Ureter (tissue), 1 donor: ENCODE measurements around the gene LANCL3. TPM values are rescaled to one million over a fixed set of nuclear protein-coding genes. Genes with fewer than 3 reads are reported as not detected.
"Not testable (repeated sequence)": the region's sequence is repeated elsewhere in the genome, so short reads cannot be mapped to it uniquely, and the experiment has no call there.

Experiments used
- DNase-seq: peaks from one replicate; pipeline ENCODE4 v3.0.0-alpha.2; 2020; ENCODE audit warnings: low spot score
- total RNA-seq: library from RNA; stranded (reverse); gene quantifications from one replicate; pipeline ENCODE4 v1.2.4, GENCODE V29; 2023
- donor health status: DM: yes; HTN: yes; CAD: no.

Gene LANCL3
- total RNA-seq, 1 donor from 2014 or later: 1.9 TPM

DNA sequence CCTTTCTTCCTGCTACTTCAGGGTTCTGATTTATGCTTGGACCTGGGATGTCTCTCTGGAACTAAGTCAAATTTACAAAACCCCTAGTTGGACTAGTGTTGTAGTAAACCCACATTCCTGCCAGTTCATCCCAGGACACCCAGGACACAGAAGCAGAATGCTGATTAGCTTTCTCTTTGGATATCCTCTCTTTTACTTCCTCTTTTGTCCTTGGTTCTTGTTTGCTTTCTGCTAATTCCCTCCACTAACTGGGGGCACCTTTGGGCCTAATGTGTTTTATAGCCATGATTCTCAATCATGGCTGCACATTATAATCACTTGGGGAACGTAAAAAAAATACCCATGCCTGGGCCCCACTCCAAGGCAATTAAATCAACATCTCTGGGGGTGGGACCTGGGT is 42.5 kb downstream of the LANCL3 start:
- DNase-seq: no peak

- DNase-seq: no peak
These were observed 56.1 kb downstream of the LANCL3 start for GRCh38 chrX:37627602-37628001.

- DNase-seq: no peak
These were observed 66.6 kb downstream of the LANCL3 start for GRCh38 chrX:37638047-37638446.

DNA sequence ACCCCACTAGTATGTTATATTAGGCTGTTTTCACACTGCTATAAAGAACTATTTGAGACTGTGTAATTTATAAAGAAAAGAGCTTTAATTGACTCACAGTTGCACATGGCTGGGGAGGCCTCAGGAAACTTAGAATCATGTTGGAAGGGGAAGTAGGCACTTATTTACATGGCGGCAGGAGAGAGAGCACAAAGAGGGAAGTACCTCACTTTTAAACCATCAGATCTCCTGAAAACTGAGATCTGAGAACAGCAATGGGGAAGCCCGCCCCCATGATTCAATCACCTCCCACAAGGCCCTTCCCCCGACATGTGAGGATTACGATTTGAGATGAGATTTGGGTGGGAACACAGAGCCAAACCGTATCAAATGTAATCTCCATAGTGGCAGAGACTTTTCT is 68.7 kb downstream of the LANCL3 start:
- no peak for DNase-seq

DNA sequence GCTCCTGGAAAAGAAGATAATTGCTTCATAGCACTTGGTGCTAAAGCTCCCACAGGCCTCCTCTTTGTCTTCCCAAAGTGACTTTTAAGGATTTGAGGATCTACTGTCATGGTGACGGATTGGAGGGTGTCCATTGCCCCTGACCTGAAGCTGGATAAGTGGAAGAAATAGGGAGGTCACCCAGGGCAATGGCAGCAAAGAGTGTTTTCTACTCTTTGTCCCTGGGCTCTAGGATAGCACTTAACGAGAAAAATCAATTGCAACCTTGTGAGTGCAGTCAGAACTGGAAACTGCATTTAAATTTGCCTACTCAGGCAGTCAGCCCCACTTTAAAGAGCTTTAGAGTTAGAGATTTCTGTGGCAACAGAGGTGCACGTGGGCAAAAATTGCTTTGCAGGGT is 70.4 kb downstream of the LANCL3 start:
- DNase-seq: no peak

DNA sequence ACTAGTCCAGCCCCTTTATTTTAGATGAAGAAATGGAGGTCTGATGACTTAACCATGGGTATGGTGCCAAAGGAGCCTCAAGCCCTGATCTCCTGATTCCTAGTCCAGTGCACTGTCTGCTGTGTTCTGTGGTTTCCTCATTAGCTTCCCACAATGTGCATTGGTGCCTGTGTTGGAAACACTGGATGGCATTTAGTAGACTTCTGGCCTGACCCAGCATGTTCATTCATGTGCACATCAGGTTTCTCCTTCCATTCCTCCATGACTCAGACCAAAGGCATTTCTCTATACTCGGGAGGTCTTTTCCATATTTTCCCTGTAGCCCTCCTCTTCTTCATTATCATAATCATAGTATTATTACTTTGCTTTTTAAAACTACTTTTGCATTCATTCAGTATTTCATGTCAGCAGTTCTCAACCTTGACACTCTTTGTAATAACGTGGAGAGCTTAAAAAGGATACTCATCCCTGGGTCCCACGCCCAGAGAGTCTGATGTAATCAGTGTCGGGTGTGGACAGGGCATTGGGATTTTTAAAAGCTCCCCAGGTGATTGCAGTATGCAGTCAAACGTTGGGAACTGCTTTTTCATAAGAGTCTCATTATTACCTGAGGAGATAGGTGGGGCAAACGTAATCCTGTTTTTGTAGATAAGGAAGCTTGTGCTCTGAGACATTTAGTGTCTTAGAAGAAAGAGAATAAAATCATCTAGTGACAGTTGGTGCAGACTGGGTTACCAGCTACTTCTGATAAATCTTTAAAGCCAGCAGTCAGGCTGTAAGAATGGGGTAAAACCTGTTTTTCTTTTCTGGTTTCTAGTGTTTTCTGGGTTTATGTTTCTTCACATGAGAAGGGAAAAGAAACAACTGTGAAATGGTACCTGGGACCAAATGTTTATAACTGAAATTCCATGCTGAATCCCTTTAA is 73.2 kb downstream of the LANCL3 start:
- no peak for DNase-seq

DNA sequence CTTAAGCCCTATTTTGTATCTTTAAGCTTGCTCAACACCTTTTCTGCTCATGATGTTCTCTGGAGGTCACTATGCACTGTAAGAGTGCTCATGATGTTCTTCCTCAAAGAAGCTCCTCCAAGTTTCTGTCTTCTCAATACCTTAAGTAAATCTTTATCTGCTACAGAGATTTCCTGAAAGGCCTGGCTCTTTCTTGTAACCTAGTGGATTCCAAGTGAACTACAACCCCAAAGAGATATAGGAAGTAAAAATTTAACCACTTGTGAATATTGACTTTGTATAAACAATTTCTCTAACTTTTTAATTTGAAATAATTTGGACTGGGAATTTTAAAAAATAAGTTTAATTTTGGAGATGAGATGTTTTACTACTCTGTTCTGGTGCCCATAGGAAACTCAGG is 74.8 kb downstream of the LANCL3 start:
- DNase-seq: no peak

DNA sequence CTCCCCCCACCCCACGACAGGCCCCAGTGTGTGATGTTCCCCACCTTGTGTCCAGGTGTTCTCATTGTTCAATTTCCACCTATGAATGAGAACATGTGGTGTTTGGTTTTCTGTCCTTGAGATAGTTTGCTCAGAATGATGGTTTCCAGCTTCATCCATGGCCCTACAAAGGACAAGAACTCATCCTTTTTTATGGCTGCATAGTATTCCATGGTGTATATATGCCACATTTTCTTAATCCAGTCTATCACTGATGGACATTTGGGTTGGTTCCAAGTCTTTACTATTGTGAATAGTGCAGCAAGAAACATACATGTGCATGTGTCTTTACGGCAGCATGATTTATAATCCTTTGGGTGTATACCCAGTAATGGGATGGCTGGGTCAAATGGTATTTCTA is 79.4 kb downstream of the LANCL3 start:
- not testable (repeated sequence) for DNase-seq

- DNase-seq: no peak
These were observed 80.5 kb downstream of the LANCL3 start for GRCh38 chrX:37651921-37652452.

DNA sequence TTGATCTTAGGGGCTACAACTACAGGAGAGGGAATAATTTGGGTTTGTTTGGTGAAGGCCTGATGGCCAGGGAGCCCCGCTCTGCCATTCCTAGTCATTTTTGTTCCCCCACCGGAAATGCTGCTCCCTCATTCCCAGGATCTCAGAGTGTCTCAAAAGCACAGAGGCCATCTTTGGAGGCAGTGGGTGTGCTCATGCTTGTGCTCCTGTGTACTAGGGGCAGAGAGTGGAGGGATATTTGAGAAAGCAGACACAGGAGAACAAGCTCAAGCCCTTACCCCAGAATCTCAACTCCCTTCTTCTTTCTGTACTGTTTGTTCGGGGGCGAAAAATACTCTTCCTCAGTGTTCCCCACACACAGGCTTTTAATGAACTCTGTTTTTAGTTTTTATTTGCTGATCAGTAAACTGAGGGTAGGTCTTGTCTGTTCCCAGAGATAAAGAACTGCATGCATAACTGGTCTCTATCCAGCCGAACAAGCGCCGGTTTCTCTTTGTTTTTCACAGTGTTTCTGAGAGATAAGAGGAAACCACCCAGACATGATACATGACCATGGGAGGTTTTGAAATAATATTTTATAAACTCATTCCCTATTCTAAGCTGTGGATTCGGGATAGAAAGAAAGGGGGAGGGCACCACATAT is 81.2 kb downstream of the LANCL3 start:
- DNase-seq: no peak

DNA sequence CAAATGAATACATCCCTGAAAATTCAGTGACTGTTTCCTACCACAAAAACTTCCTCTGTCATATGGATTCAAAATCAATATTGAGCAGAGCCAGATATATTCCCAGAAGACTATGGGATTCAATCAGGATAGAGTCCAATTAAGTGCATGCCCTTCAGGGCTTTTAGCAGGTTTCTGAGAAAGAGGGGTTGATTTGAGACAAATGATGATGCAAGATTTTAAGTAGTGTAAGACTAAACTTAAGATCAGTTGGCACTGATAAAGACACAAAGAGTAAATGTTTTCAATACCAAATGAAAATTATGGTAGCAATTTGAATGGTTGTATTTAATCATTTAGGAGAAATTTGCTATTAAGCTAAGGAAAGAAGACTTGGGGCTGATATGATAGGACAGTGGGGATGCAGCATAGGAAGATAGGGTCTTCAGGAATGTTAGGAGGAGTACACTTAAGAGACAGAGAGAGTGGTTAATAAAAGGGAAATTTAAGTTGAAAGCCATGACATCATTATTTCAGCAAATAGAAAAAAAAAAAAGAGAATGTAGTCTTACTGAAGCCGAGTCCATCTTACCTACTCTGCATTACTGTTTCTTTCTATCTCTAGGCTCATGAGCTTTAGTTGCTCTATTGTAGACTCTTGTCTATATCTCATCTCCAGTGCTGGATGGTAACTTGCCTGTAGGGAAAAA is 82.1 kb downstream of the LANCL3 start:
- no peak for DNase-seq

- DNase-seq: no peak
These were observed 87.0 kb downstream of the LANCL3 start for GRCh38 chrX:37658343-37659030.

GRCh38 chrX:37659047-37659446 is 87.6 kb downstream of the LANCL3 start:
- no peak for DNase-seq

DNA sequence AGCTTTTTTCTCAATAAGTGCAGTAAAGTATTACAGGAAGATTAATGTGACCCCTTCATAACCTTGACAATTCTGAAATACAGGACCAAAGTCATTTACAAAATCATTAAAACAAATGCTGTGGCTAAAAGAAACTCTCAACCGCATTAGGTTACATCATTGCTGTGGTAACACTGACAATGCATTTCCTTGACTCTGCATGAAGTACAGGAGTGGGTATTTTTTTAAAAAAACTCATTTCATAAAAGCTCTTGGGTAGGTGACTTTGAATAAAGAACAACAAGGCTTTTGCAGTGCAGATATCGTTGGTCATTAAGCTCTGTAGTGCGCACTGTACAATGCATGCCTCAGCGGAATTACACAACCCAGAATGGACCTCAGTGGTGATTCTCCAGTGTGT is 90.7 kb downstream of the LANCL3 start:
- DNase-seq: no peak

- DNase-seq: no peak
These were observed 95.1 kb downstream of the LANCL3 start for GRCh38 chrX:37666516-37666915.

DNA sequence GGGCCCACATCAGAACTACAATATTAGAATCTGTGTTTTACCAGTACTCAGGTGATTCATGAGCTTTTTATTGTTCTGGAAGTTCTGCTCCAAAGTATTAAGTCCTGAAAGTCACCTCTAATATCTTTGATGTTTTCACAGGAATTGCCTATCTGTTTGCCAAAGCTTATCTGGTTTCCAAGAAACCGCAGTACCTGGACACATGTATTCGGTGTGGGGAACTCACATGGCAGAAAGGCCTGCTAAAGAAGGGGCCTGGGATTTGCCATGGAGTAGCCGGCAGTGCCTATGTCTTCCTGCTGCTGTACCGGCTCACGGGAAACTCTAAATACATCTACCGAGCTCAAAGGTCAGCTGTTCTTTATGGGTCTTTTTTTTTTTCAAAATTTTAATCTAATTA is 95.7 kb downstream of the LANCL3 start:
- DNase-seq: no peak

- no peak for DNase-seq
These were observed 101.1 kb downstream of the LANCL3 start for GRCh38 chrX:37672563-37672962.

DNA sequence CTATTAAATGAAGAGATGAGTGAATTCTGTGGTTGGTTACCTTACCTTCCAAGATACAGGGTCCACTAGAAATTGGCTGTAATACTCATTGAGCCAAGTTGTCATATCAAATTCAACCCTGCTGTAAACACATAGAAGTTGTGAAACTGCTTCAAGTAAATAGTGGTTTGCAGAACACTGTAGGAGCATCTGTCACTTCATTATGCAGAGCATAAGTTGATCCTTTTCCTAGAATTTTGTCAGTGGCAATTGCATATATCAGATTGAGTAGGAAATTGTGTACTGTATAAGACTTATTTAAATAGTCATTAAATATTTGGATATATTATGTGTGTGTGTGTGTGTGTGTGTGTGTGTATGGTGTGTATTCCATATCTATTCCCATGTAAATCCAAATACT is 105.3 kb downstream of the LANCL3 start:
- no peak for DNase-seq

DNA sequence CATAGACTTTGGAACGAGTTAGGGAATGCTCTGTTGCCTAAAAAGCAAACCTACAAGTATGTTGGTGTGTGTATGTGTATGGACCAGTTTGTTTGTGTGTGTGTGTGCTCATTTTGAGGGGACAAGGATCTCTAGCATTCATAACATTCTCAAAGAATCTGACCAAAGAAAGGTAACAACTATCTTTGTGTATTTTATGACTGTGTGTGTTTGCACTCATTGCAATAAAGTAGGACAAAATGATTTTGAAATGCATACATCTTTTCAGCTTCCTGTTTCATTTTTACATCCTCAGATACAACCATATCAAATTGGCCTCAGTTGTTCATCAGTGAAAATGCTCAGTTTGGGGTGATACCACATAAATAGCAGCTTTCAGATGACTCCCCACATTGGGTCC is 105.8 kb downstream of the LANCL3 start:
- no peak for DNase-seq

DNA sequence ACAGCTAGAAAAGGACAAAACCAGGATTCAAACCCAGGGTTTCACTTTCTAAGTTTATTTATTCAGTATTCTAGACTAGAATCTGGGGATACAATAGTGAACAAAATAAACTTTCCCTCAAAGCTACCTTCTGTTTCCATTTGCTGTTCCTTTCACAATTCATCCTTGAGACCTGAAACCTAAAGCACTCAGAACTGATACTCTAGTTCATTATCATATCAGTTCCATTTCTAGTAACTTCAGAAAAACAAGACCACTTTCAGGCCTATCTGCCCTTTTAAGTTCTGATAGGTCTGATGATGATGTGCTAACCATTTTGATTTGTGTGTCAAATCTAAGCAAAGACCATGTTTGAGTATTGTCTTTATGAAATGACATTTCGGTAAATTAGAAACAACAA is 106.3 kb downstream of the LANCL3 start:
- no peak for DNase-seq

DNA sequence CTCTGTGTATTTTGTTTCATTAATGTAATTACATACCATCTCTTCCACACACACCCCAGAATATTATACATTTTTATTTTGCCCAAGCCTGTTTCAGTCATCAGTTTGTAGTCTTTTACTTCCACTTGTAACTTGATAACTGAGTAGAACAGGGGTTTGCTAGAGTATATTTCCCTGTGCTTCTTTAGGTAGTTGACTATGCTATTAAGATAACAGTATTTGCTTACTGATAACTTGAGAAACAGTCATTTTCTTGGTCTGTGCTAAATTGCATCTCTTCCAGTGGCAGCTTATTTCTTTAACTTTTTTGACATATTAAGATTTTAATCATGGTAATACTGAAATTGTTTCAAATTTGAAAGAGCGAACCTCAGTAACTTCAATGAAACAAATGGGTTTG is 107.1 kb downstream of the LANCL3 start:
- DNase-seq: no peak

DNA sequence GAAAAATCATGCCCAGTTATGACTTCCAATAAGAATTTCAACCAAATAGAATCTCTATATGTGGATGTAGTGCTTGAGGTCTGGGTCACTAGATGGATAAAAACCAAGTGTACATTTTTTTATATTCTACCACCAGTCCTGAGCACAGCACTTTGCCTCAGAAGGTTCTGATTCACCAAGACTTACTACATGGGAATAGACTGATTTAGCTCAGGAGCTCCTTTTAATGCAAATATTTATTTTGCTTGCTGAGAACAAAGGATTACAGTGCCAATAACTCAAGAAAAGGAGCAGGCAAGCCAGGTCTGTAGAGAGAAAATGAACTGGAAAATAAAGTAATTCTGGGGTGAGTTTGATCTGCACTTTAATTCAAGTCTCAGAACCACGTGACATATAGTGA is 107.8 kb downstream of the LANCL3 start:
- DNase-seq: no peak
